Measurements from ENCODE around the gene FAM107B. TPM values are rescaled to one million over a fixed set of nuclear protein-coding genes. Genes with fewer than 3 reads are reported as not detected.
A peak's percentile ranks its signal among the peaks of the same experiment; 100 is the strongest.

Gene FAM107B
- total RNA-seq, 2 experiments from 2014 or later, result 105 to 129 TPM

DNA sequence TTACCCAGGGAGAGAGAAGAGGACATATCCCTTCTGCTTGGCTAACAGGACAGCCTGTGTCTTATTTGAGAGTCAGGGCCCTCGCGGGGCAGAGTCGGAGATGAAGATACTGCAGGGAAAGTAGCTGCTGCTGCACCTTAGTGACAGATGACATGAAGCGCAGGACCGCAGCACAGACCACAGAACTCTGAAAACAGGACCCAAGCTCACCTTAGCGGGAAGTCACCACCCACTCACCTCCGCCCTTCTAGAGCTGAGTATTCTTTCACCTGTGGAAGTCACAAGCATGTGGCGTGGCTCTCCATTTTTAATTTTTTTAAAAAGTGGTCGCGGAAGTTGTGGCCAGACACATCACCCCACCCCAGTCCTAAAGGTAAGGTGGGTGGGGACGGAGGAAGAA is 191.4 kb downstream of the FAM107B start:
- Mint-ChIP-seq H3K4me1 (ENCODE audit: low read depth) (peaks cover 84% of the 10 kb centered on the region), H3K36me3 (ENCODE audit: low read depth) (peaks cover 38% of the 10 kb centered on the region), H3K27me3 (ENCODE audit: low read depth) (no peaks in the 10 kb centered on the region), H3K4me3 (peak overlapping the region; percentile 51), H3K27ac (peak overlapping the region; percentile 97), H3K9me3 (no peaks in the 10 kb centered on the region)
- intact Hi-C loops (cut with micrococcal nuclease), result loop anchor here (1.0 kb wide), 2 partner anchors 11 to 23 kb away; no protein-coding TSS in a partner anchor
- peak; percentile 93 for DNase-seq
- CTCF ChIA-PET, result interaction anchor here (0.6 to 2.2 kb wide), 5 partner anchors 14 to 231 kb away, joined by 3 to 7 read pairs (median 4); no protein-coding TSS in a partner anchor

- CTCF ChIA-PET, result interaction anchor here (0.9 kb wide), 1 partner anchor 39 kb away, joined by 3 read pairs; no protein-coding TSS in a partner anchor
- H3K9me3 Mint-ChIP-seq, result no peaks in the 10 kb centered on the region
- H3K27ac Mint-ChIP-seq, result no peak overlapping the region
- no peak overlapping the region for H3K4me3 Mint-ChIP-seq
- no peak for DNase-seq
- peaks cover 77% of the 10 kb centered on the region for H3K4me1 Mint-ChIP-seq (ENCODE audit: low read depth)
- no peaks in the 10 kb centered on the region for H3K27me3 Mint-ChIP-seq (ENCODE audit: low read depth)
- H3K36me3 Mint-ChIP-seq (ENCODE audit: low read depth), result peaks cover 36% of the 10 kb centered on the region
- intact Hi-C loops (cut with micrococcal nuclease), result no loop called here
Observed at GRCh38 chr10:14581553-14582321, 193.0 kb downstream of the FAM107B start.

DNA sequence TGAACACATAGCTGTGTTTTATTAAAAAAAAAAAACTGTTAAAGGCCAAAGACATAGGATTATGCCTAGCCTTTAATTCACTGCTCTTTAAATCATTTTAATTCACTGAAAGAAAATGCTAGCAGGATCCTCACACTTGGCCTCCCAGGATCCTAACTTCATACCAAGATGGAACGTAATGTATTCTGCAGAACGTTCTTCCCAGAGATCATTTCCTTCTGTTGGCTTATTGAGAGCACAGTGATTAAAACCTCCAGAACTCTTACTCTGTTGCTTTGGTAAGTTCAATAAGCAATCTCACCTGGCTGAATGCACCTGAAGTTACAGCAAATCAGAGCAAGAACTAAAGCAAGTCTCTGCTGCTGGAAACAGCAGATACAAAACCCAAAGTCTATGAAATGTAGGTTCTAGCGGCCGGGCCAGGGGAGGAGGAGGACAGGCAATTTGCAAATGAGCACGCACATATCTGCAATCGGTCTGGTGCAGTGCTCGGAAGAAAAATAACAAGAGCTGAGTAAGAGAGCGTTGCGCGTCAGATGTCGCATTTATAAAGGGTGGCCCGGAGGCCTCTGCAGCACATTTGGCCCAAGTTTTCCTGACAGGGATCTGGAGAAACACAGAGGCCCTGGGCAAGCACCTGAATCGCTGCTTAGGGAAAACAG is 193.9 kb downstream of the FAM107B start:
- Mint-ChIP-seq H3K27me3 (ENCODE audit: low read depth) (no peaks in the 10 kb centered on the region), H3K4me3 (no peak overlapping the region), H3K9me3 (no peaks in the 10 kb centered on the region), H3K36me3 (ENCODE audit: low read depth) (peaks cover 34% of the 10 kb centered on the region), H3K4me1 (ENCODE audit: low read depth) (peaks cover 69% of the 10 kb centered on the region), H3K27ac (no peak overlapping the region)
- CTCF ChIA-PET, result no interaction called here
- no peak for DNase-seq
- intact Hi-C loops (cut with micrococcal nuclease), result no loop called here

DNA sequence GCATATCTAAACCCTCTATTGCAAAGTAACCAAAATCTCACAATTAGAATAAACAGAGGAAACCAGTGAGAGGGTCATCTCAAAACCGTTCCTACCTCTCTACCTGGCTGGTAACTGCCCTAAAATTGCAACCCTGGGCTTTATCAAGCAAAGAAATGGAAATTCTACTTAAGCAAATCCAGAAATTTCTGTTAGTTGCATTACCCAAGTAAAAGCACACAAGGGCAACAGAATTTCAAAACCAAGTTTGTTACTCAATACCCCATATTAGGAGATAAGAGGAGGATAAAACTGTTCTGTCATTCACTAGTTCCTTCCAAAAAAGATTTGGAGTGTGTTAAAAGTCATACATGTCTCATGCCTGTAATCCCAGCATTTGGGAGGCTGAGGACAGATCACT is 195.3 kb downstream of the FAM107B start:
- CTCF ChIA-PET, result no interaction called here
- H3K9me3 Mint-ChIP-seq, result no peaks in the 10 kb centered on the region
- H3K27ac Mint-ChIP-seq, result no peak overlapping the region
- no peak for DNase-seq
- H3K27me3 Mint-ChIP-seq (ENCODE audit: low read depth), result no peaks in the 10 kb centered on the region
- no peak overlapping the region for H3K4me3 Mint-ChIP-seq
- H3K4me1 Mint-ChIP-seq (ENCODE audit: low read depth), result peaks cover 68% of the 10 kb centered on the region
- H3K36me3 Mint-ChIP-seq (ENCODE audit: low read depth), result peaks cover 33% of the 10 kb centered on the region
- intact Hi-C loops (cut with micrococcal nuclease), result no loop called here

DNA sequence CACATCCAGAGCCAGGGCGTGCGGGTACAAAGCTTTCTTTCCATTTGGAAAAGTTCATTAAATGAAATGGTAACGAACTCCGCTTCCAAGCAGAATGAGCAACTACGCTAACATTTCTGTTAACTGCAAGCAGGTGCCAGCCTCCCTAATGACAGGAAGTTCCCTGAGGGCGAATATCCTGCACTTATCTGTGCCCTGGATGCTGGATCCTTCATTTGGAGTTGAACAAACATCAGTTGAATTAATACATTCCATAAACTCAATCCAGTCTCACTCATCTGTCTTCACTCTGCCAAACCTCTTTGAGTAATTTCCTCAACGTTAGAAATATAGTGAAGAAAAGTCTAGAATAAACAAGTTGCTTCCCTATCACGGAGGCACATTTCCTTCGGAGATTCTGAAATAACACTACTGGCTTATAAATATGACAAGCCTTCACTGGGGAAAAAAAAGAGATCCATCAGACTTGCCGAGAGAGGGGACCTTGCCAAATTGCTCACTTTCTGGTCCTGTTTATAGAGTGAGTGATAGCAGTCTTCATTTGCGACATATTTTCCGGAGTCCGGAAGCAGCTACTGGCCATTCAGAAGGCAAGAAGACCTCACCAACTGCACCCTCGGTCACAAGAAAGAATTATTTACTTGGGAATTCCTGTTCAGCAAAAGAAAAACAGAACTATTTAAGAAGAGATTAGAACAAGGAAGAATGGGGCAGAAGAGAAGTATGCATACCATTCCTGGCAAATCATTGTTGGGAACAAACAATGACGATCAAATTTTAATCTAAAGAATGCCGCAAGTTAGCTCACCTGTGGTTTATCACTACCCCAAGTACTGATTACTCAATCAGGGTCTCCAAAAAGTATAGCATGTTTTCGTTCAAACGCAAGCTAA is 196.4 kb downstream of the FAM107B start:
- intact Hi-C loops (cut with micrococcal nuclease), result no loop called here
- no peaks in the 10 kb centered on the region for H3K9me3 Mint-ChIP-seq
- CTCF ChIA-PET, result no interaction called here
- H3K27ac Mint-ChIP-seq, result no peak overlapping the region
- H3K27me3 Mint-ChIP-seq (ENCODE audit: low read depth), result no peaks in the 10 kb centered on the region
- H3K4me3 Mint-ChIP-seq, result no peak overlapping the region
- peaks cover 64% of the 10 kb centered on the region for H3K4me1 Mint-ChIP-seq (ENCODE audit: low read depth)
- H3K36me3 Mint-ChIP-seq (ENCODE audit: low read depth), result peaks cover 31% of the 10 kb centered on the region
- no peak for DNase-seq

DNA sequence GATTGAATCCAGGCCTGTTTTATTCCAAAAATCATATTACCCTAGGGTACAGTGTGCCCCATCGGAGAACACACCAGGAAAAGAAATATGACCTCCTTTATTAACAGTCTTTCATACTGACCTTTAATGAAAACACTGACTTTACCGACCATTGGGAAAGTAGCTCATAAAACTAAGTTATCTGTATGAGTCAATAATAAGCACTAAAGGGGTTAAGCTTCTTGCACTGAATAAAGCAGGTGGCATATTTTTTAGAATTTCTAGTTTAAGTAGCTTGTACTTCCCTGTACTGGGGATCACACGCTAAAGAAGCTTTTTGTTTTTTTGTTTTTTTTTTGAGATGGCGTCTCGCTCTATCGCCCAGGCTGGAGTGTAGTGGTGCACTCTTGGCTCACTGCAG is 199.8 kb downstream of the FAM107B start:
- Mint-ChIP-seq H3K36me3 (ENCODE audit: low read depth) (peaks cover 25% of the 10 kb centered on the region), H3K27me3 (ENCODE audit: low read depth) (no peaks in the 10 kb centered on the region), H3K4me3 (no peak overlapping the region), H3K4me1 (ENCODE audit: low read depth) (peaks cover 71% of the 10 kb centered on the region), H3K27ac (no peak overlapping the region), H3K9me3 (no peaks in the 10 kb centered on the region)
- CTCF ChIA-PET, result interaction anchor here (0.6 kb wide), 2 partner anchors 25 to 264 kb away, joined by 3 to 5 read pairs; no protein-coding TSS in a partner anchor
- intact Hi-C loops (cut with micrococcal nuclease), result no loop called here
- DNase-seq, result no peak

GRCh38 chr10:14574291-14574690 is 200.4 kb downstream of the FAM107B start:
- no peaks in the 10 kb centered on the region for H3K9me3 Mint-ChIP-seq
- intact Hi-C loops (cut with micrococcal nuclease), result no loop called here
- H3K36me3 Mint-ChIP-seq (ENCODE audit: low read depth), result peaks cover 25% of the 10 kb centered on the region
- H3K27me3 Mint-ChIP-seq (ENCODE audit: low read depth), result no peaks in the 10 kb centered on the region
- H3K4me1 Mint-ChIP-seq (ENCODE audit: low read depth), result peaks cover 72% of the 10 kb centered on the region
- CTCF ChIA-PET, result interaction anchor here (0.6 kb wide), 2 partner anchors 25 to 265 kb away, joined by 3 to 5 read pairs; no protein-coding TSS in a partner anchor
- no peak overlapping the region for H3K27ac Mint-ChIP-seq
- no peak overlapping the region for H3K4me3 Mint-ChIP-seq
- DNase-seq, result no peak

DNA sequence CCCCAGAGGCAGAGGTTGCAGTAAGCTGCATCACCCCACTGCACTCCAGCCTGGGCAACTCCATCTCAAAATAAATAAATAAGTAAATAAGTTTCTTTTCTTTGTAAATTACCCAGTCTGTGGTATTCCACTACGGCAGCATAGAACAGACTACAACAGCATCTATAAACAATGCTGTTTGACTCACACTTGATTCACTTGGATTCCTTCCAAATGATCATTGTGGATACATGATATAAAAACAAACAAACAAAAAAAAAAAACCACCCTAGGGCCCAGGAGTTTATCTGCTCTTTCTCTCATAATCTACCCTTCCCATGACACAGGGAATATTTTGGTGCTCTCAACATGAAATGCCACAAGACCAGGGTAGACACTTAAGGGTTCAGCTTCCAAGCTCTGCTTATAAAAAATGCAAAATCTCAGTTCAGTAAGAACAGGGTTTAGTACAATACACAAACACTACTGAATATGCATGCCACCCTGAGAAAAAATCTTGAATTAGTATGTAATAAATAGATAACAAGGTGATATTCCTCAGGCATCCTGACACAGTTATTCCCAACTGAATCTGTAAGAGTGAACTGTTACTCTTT is 200.9 kb downstream of the FAM107B start:
- CTCF ChIA-PET, result no interaction called here
- Mint-ChIP-seq H3K27ac (no peak overlapping the region), H3K36me3 (ENCODE audit: low read depth) (peaks cover 26% of the 10 kb centered on the region), H3K27me3 (ENCODE audit: low read depth) (no peaks in the 10 kb centered on the region), H3K9me3 (no peaks in the 10 kb centered on the region), H3K4me3 (no peak overlapping the region), H3K4me1 (ENCODE audit: low read depth) (peaks cover 75% of the 10 kb centered on the region)
- intact Hi-C loops (cut with micrococcal nuclease), result no loop called here
- DNase-seq, result no peak

- intact Hi-C loops (cut with micrococcal nuclease), result loop anchor here (1.0 kb wide), 5 partner anchors 9 to 75 kb away; no protein-coding TSS in a partner anchor
- H3K27ac Mint-ChIP-seq, result peak overlapping the region; percentile 59
- peaks cover 76% of the 10 kb centered on the region for H3K4me1 Mint-ChIP-seq (ENCODE audit: low read depth)
- CTCF ChIA-PET, result no interaction called here
- peaks cover 26% of the 10 kb centered on the region for H3K36me3 Mint-ChIP-seq (ENCODE audit: low read depth)
- no peak for DNase-seq
- no peak overlapping the region for H3K4me3 Mint-ChIP-seq
- no peaks in the 10 kb centered on the region for H3K9me3 Mint-ChIP-seq
- H3K27me3 Mint-ChIP-seq (ENCODE audit: low read depth), result no peaks in the 10 kb centered on the region
Observed at GRCh38 chr10:14572811-14573210, 201.9 kb downstream of the FAM107B start.

GRCh38 chr10:14571866-14572507 is 202.7 kb downstream of the FAM107B start:
- Mint-ChIP-seq H3K4me3 (peak overlapping the region; percentile 69), H3K27me3 (ENCODE audit: low read depth) (no peaks in the 10 kb centered on the region), H3K9me3 (no peaks in the 10 kb centered on the region), H3K4me1 (ENCODE audit: low read depth) (peaks cover 81% of the 10 kb centered on the region), H3K36me3 (ENCODE audit: low read depth) (peaks cover 30% of the 10 kb centered on the region), H3K27ac (peak overlapping the region; percentile 97)
- CTCF ChIA-PET, result no interaction called here
- intact Hi-C loops (cut with micrococcal nuclease), result loop anchor here (1.0 kb wide), 5 partner anchors 8 to 76 kb away; no protein-coding TSS in a partner anchor
- peak; percentile 78 for DNase-seq

- H3K9me3 Mint-ChIP-seq, result peaks cover 2% of the 10 kb centered on the region
- H3K4me3 Mint-ChIP-seq, result peak overlapping the region; percentile 69
- H3K4me1 Mint-ChIP-seq (ENCODE audit: low read depth), result peaks cover 89% of the 10 kb centered on the region
- intact Hi-C loops (cut with micrococcal nuclease), result no loop called here
- peak overlapping the region; percentile 97 for H3K27ac Mint-ChIP-seq
- DNase-seq, result no peak
- CTCF ChIA-PET, result no interaction called here
- H3K27me3 Mint-ChIP-seq (ENCODE audit: low read depth), result no peaks in the 10 kb centered on the region
- H3K36me3 Mint-ChIP-seq (ENCODE audit: low read depth), result peaks cover 35% of the 10 kb centered on the region
Observed at GRCh38 chr10:14570800-14571199, 203.9 kb downstream of the FAM107B start.
